GM10248 (cell line): Measurements from ENCODE around the gene MLKL.
A peak's percentile ranks its signal among the peaks of the same experiment; 100 is the strongest.

Experiments
- CTCF ChIA-PET: fragments of 300-600 bp; sonication (Branson Sonifier 250); formaldehyde crosslinking; extraction: SDS; loops from one replicate; lab custom pipeline; 2021; ENCODE audit warnings: antibody characterized with exemption; lab: Yijun Ruan, JAX
- POLR2A ChIA-PET: fragments of 350-650 bp; sonication (Branson Sonifier 250); formaldehyde crosslinking; extraction: SDS; loops from one replicate; lab custom pipeline; 2020; ENCODE audit warnings: antibody characterized with exemption; lab: Yijun Ruan, JAX
- DNase-seq: peaks from one replicate; pipeline ENCODE4 v3.0.0; 2012; ENCODE audit errors: extremely low spot score
- TF ChIP-seq, protein P1 (sequence below): IDR thresholded peaks from 2 replicates; pipeline ENCODE4 v1.5.1; 2012; ENCODE audit warnings: mild to moderate bottlenecking, low read depth; ENCODE audit errors: extremely low read depth, missing control alignments, control extremely low read depth

Gene MLKL

DNA sequence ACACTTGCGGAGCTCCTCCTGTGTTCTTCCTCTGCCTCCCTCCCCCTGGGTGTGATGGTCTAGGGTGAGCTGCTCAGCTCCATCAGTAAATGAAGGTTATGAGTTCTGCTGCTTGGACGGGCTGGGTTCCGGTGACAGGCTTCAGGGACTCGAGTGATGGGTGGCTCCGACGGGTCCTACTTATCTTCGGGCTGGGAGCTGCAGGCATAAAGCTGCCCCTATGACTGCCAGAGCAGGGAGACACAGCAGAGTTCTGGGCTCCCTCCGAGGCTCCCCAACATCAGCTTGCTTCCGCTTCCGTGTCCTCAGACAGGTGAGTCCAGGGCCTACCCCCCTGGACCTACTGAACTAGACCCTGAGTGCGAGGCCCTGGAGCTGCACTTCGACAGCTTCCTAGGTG, 11.3 kb upstream of the MLKL start:
- TF ChIP-seq, protein P1, sequence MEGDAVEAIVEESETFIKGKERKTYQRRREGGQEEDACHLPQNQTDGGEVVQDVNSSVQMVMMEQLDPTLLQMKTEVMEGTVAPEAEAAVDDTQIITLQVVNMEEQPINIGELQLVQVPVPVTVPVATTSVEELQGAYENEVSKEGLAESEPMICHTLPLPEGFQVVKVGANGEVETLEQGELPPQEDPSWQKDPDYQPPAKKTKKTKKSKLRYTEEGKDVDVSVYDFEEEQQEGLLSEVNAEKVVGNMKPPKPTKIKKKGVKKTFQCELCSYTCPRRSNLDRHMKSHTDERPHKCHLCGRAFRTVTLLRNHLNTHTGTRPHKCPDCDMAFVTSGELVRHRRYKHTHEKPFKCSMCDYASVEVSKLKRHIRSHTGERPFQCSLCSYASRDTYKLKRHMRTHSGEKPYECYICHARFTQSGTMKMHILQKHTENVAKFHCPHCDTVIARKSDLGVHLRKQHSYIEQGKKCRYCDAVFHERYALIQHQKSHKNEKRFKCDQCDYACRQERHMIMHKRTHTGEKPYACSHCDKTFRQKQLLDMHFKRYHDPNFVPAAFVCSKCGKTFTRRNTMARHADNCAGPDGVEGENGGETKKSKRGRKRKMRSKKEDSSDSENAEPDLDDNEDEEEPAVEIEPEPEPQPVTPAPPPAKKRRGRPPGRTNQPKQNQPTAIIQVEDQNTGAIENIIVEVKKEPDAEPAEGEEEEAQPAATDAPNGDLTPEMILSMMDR = no peak
- ChIA-PET POLR2A (no interaction called here), CTCF (interaction anchor here (1.0 to 6.8 kb wide), 6 partner anchors 11 to 399 kb away, joined by 3 to 121 read pairs (median 7); partner anchors contain the start of gene MLKL)
- DNase-seq = no peak

GRCh38 chr16:74710401-74710800, 9.7 kb upstream of the MLKL start:
- ChIA-PET POLR2A (no interaction called here), CTCF (interaction anchor here (0.6 to 6.8 kb wide), 15 partner anchors 9 to 401 kb away, joined by 3 to 121 read pairs (median 4); partner anchors contain the start of genes FA2H and MLKL)
- DNase-seq = no peak
- TF ChIP-seq, protein P1 = no peak

DNA sequence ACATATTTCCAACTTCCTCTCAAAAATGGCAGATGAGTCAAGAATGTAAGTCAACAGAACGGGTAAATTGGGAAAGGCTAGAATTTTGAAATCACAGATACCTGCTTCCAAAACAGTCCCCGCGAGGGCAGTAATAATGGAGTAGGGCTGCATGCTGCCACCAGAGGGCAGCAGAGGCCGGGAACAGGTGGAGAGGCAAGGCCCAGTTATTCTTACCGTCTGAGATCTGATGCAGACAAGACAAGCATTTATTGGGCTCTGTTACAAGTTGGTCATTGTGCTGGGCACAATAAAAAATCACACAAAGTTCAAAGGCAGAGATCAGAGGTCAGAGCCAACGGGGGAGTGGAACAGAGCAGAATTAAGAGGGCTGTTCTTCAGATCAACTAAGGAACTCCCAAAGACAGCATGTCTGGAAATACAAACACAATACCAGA, 8.8 kb upstream of the MLKL start:
- TF ChIP-seq, protein P1 = peak; percentile 96
- DNase-seq = peak; percentile 85
- CTCF ChIA-PET = interaction anchor here (0.6 to 6.8 kb wide), 14 partner anchors 9 to 402 kb away, joined by 3 to 121 read pairs (median 4); partner anchors contain the start of genes FA2H and MLKL
- POLR2A ChIA-PET = no interaction called here

DNA sequence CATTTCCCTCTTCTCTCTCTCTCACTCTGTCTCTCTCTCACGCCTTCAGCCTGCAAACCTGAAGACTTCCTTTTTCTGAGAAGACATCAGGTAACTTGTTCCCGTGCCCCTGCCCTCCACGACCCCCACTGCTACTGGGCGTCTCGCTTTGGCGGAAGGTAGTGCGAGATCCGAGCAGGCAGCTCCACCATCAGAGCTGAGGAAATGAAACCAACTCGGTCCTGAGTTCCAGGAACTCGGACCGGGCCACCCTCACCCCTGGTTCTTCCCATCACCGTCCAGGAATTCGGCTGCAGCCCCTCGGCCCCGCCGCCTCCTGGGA, 585 bp downstream of the MLKL start:
- TF ChIP-seq, protein P1 = no peak
- DNase-seq = peak; percentile 53
- POLR2A ChIA-PET = no interaction called here
- CTCF ChIA-PET = interaction anchor here (1.2 to 9.0 kb wide), 8 partner anchors 10 to 412 kb away, joined by 3 to 45 read pairs (median 7); no protein-coding TSS in a partner anchor

- TF ChIP-seq, protein P1 = no peak
- ChIA-PET POLR2A (no interaction called here), CTCF (interaction anchor here (0.9 to 9.0 kb wide), 7 partner anchors 8 to 412 kb away, joined by 3 to 45 read pairs (median 9); no protein-coding TSS in a partner anchor)
- no peak for DNase-seq
Measured at GRCh38 chr16:74699666-74700065, 996 bp downstream of the MLKL start.

DNA sequence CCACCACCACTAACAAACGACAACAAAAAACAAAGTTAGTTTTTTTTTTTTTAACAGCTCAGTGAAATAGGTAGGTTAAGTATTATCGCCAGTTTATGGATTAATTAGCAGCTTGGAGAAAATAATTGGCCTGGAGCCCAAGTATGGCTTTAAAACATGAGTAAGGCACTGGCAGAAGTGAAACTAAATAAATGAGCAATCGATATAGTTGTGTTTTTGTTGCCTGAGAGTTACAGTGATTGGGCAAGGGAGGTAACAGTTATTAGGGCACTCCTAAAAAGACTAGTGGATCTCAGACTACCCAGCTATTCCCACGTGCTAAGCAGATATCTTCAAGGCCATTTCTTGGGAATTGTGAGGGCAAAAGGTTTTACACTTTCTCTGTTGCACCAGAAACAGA, 2.4 kb downstream of the MLKL start:
- CTCF ChIA-PET = interaction anchor here (1.0 to 9.0 kb wide), 6 partner anchors 8 to 413 kb away, joined by 3 to 45 read pairs (median 8); no protein-coding TSS in a partner anchor
- DNase-seq = peak; percentile 43
- POLR2A ChIA-PET = interaction anchor here (0.5 to 0.6 kb wide), 2 partner anchors 42 to 204 kb away, joined by 3 to 4 read pairs; no protein-coding TSS in a partner anchor
- TF ChIP-seq, protein P1 = no peak
